Astrocyte (in vitro differentiated cells and primary cell): Measurements from ENCODE around the gene SPON2.

Experiments used
- CTCF ChIP-seq: IDR thresholded peaks from 2 replicates; pipeline ENCODE4 v1.5.1; 2011; ENCODE audit warnings: low read depth, mild to moderate bottlenecking, inconsistent platforms, low read length, moderate library complexity; ENCODE audit not compliant: insufficient read depth
- EZH2 ChIP-seq: IDR thresholded peaks from 2 replicates; pipeline ENCODE4 v1.6.1; 2012; ENCODE audit warnings: mild to moderate bottlenecking, low read length, inconsistent platforms; ENCODE audit not compliant: insufficient read depth

- TF ChIP-seq CTCF (no peak), EZH2 (no peak)
Measured at GRCh38 chr4:1180663-1181062, 8.3 kb upstream of the SPON2 start.
